Fibroblast of the conjunctiva (primary cell): ENCODE data around the gene ANTKMT.

Experiments
- DNase-seq: peaks from one replicate; pipeline ENCODE4 v3.0.0-alpha.2; 2010; ENCODE audit warnings: low read depth

The ANTKMT gene, protein sequence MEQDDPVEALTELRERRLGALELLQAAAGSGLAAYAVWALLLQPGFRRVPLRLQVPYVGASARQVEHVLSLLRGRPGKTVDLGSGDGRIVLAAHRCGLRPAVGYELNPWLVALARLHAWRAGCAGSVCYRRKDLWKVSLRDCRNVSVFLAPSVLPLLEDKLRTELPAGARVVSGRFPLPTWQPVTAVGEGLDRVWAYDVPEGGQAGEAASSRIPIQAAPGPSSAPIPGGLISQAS

DNA sequence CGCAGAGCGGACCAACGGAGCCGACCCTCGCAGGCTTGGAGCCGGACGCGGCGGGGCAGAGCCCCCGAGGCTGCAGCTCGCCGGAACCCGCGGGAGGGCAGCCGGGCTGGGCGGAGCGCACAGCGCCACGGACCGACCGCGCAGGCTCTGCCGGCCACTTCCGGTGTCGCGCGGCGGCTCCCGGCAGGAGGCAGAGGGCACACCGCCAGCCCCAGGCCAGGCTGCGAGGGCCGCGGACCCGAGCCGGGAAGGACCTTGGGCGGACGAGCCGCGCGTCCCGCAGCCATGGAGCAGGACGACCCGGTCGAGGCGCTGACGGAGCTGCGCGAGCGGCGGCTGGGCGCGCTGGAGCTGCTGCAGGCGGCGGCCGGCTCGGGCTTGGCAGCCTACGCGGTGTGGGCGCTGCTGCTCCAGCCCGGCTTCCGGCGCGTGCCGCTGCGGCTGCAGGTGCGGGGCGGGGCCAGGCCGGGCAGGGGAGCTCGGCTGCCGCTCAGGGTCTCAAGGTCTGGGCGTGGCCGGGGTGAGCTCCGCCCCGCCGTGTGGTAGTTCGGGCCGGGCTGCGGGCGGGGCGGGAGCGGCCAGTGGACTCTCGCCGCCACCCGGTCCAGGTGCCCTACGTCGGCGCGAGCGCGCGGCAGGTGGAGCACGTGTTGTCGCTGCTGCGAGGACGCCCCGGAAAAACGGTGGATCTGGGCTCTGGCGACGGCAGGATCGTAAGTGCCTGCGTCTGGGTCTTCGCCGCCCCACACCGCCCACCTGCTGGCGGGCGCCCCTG lies at the start of gene ANTKMT:
TSS of gene ANTKMT (plus strand) at position 157 of the 775 bp plus-strand sequence. CDS start at position 286, 129 bp downstream.
- peak; percentile 39 for DNase-seq

DNA sequence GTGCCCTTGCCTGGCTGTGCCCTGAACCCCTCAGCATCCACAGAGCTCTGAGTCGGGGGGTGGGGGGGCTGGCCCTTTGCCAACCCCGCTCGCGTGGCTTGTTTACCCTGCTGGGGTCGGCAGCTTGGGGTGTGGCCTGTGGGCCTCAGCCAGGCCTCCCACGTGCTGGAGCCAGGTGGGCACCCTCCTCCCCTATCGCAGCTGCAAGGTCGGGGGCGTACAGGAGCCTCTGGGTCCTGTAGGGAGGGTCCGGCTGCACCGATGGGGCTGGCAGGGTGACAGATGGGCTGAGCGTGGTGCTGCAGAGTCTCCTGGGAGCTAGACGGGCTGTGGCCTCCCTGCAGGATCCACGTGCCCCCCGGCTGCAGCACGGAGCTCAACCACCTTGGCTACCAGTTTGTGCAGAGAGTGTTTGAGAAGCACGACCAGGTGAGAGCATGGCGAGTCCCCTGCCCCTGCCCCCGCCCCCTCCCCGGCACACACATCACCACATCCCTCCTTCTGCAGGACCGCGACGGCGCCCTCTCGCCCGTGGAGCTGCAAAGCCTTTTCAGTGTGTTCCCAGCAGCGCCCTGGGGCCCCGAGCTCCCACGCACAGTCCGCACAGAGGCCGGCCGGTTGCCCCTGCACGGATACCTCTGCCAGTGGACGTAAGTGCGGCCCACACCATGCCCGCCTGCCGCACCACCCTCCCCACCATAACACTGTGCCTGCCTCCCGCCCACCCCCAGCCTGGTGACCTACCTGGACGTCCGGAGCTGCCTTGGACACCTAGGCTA lies 49.4 kb upstream of the ANTKMT start:
- no peak for DNase-seq

DNA sequence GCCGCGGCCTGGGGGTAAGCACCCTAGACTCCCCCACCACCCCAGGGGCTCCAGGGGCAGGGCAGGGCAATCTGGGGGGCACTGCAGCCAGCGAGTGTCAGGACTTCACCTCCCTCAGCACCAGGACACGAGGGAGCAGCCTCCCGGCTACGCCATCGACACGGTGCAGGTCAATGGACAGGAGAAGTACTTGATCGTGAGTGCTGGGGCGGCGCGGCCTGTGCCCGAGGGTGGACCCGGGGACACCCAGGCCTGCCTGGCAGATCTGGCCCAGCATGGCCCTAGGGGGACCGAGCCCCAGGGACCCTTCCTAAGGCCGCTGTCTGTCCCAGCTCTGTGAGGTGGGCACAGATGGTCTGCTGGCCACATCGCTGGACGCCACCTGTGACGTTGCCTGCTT lies 48.6 kb upstream of the ANTKMT start:
- DNase-seq, result no peak

DNA sequence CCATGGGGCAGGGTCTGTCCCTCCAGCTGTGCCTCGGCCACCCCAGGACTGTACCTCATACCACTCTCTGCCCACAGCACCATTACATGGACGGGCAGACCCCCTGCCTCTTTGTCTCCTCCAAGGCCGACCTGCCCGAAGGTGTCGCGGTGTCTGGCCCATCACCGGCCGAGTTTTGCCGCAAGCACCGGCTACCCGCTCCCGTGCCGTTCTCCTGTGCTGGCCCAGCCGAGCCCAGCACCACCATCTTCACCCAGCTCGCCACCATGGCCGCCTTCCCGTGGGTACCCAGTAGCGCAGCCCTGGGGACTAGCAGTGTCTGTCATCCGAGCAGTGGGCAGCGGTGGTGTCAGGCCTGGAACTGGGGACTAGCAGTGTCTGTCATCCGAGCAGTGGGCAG lies 48.1 kb upstream of the ANTKMT start:
- no peak for DNase-seq

DNA sequence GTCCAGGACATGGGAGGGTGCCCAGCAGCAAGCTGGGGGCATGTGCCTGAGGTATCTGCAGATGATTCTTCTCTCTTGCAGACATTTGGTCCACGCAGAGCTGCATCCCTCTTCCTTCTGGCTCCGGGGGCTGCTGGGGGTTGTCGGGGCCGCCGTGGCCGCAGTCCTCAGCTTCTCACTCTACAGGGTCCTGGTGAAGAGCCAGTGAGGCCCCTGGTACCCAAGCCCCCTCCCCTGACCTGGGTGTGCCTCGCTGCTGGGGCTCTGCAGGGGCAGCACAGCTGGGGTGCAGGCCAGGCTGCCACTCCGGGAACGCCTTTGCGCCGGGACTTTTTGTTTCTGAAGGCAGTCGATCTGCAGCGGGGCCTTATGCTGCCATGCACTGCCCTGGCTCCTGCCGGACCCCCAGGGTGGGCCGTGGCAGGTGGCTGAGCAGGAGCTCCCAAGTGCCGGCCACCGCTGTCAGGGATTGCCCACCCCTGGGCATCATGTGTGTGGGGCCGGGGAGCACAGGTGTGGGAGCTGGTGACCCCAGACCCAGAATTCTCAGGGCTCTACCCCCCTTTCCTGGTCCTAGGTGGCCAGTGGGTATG lies 47.5 kb upstream of the ANTKMT start:
- no peak for DNase-seq

DNA sequence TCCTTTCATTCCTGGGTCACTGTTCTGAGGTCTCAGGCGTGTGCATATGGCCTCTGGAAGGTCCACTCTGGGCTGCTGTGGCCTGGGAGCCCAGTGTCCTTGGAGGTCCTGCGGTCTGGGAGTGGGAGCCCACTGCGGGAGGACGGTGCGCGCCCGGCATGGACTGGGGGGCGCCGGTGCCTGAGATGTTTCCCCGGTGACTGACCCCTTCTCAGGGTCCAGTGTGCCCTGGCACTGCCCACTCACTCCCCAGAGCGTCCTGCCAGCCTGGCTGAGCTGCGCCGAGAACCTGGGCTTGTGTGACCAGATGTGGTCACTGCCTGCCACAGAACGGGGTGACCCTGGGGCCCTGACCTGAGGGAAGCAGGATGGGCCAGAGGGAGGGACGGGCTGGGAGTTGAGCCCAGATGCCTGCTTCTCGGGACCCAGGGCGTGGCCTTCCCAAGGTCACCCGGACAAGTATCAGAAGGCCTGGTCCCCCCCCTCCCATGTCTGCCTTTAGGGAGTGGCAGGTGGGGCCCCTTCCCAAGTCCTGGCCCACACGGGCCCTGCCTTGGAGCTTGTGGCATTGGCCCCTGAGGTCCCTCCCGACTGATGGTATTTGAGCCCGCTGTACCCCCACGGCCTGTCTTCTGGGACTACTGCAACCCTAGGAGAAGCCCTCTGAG lies 46.6 kb upstream of the ANTKMT start:
- DNase-seq, result no peak

DNA sequence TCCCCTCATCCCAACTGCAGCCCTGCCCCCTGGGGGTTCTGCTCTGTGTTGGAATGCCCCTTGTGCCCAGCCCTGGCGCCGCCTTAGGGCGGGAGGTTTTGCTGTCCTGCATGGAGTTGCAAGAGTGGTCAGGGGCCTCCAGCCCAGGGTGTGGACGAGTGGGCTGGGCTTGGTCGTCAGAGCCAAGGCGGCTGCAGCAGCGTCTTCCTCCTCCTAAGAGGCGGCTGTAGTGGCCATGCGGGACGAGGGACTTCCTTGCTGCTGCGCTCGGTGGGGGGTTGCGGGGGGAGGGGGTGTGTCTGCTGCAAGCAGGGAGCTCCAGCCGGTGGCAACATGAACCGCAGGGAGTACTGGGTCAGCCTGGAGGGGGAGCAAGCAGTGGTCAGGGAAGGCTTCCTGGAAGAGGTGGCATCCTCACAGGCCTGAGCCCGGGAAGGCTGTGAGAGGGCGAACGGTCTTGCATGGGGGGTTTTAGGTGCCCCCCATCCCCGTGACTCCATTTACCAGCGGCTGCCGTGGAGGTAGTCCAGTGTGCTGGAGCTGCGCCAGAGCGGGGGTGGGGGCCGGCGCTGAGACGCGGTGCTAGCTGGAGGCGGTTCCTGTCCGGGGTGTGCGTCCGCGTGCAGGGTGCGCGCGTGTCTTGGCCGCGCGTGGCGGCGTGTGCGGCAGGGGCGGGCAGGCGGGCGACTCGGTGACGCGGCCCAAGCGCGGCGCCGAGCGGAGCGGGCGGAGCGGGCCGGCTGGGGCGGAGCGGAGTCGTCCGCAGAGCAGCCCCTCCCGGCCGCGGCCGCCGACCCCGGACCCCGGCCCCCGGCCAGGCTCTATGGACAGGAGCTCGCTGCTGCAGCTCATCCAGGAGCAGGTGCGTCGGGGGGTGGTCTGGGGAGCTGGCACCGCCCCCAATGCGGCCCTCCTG lies 45.7 kb upstream of the ANTKMT start, which contains the start of gene RHBDL1:
TSS of gene RHBDL1 (plus strand) at position 704 of the 916 bp plus-strand sequence. CDS start at position 824, 120 bp downstream.
- DNase-seq, result no peak

DNA sequence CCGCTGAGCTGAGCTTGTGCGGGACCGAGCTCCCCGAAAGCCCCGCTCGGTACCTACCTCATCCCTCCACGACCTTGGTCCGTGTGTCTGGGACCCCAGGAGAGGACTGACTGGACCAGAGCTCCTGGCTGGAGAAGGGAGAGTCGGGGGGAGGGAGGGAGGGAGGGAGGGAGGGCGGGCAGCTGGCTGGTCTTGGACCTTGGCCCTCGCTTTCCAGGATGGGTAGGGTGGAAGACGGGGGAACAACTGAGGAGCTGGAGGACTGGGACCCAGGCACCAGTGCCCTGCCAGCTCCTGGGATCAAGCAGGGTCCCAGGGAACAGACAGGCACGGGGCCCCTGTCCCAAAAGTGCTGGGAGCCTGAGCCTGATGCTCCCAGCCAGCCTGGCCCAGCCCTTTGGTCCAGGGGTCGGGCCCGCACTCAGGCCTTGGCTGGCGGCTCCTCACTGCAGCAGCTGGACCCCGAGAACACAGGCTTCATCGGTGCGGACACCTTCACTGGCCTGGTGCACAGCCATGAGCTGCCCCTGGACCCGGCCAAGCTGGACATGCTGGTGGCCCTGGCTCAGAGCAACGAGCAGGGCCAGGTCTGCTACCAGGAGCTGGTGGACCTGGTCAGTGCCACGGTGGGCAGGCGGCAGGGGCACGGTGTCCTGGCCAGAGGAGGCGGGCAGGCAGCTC lies 44.9 kb upstream of the ANTKMT start:
- no peak for DNase-seq

DNA sequence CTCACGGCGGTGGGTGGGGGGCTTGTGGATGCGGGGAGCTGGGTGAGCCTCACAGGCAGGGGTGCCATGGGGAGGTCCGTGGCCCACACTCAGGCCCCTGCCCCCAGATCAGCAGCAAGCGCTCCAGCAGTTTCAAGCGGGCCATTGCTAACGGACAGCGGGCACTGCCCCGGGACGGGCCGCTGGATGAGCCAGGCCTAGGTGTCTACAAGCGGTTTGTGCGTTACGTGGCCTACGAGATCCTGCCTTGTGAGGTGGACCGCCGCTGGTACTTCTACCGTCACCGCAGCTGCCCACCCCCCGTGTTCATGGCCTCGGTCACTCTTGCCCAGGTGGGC lies 44.4 kb upstream of the ANTKMT start:
- DNase-seq, result no peak

DNA sequence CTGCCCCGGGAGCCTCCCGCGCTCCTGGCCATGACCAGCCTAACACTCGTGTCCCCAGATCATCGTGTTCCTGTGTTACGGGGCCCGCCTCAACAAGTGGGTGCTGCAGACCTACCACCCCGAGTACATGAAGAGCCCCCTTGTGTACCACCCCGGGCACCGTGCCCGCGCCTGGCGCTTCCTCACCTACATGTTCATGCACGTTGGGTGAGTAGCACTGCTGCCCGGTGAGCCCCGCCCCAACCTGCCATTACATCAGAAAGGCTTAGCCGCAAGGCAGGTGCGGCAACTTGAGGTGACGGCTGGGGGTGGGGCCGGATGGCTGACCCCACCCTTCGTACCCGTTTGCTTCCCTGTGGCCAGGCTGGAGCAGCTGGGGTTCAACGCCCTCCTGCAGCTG lies 44.0 kb upstream of the ANTKMT start:
- DNase-seq, result no peak

DNA sequence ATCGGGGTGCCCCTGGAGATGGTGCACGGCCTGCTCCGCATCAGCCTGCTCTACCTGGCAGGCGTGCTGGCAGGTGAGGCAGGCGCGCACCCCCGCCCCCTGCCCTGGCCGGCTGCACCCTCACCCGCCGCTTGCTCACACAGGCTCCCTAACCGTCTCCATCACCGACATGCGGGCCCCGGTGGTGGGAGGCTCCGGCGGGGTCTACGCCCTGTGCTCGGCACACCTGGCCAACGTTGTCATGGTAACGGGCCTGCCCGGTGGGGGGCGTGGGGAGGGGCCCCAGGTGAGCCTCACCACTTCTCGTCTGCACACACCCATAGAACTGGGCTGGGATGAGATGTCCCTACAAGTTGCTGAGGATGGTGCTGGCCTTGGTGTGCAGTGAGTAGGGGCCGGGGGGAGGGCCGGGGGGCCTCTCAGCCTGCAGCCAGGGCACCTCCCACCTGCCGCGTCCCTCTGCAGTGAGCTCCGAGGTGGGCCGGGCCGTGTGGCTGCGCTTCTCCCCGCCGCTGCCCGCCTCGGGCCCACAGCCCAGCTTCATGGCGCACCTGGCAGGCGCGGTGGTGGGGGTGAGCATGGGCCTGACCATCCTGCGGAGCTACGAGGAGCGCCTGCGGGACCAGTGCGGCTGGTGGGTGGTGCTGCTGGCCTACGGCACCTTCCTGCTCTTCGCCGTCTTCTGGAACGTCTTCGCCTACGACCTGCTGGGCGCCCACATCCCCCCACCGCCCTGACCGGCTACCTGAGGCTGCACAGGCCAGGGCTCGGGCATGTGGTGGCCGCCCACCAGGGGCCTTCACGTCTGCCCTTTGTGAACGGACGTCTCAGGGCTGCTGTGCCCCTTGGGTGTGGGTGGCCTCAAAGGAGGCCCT lies 43.4 kb upstream of the ANTKMT start:
- no peak for DNase-seq

DNA sequence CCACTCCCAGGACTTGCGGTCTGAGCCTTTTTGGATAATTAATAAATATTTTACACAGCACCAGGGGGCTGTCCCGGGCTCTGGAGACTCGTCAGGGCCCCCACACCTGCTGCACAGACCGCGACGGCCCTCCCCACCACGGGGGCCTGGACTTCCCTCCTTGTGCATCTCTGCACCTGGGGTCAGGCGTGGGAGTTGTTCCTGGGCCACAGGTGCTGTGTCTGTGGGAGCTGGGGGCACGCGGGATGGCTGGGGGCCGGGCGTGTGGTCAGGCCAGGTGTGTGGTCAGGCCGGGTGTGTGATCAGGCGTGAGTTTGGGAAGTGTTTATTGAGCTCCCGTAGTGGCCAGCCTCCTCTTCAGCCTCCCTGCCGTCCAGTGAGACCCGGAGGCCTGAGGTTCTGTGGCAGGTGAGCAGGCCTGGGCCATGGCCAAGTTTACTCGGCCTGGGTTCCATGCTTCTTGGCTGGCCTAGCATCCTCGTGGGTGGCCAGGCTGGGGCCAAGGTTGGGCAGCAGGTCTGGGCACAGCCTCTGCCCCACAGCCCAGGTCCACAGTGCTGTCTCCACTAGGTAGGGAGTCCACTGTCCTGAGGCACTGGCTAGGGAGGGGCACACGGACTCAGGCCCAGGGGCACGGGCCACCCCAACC lies 42.6 kb upstream of the ANTKMT start:
- DNase-seq, result no peak

DNA sequence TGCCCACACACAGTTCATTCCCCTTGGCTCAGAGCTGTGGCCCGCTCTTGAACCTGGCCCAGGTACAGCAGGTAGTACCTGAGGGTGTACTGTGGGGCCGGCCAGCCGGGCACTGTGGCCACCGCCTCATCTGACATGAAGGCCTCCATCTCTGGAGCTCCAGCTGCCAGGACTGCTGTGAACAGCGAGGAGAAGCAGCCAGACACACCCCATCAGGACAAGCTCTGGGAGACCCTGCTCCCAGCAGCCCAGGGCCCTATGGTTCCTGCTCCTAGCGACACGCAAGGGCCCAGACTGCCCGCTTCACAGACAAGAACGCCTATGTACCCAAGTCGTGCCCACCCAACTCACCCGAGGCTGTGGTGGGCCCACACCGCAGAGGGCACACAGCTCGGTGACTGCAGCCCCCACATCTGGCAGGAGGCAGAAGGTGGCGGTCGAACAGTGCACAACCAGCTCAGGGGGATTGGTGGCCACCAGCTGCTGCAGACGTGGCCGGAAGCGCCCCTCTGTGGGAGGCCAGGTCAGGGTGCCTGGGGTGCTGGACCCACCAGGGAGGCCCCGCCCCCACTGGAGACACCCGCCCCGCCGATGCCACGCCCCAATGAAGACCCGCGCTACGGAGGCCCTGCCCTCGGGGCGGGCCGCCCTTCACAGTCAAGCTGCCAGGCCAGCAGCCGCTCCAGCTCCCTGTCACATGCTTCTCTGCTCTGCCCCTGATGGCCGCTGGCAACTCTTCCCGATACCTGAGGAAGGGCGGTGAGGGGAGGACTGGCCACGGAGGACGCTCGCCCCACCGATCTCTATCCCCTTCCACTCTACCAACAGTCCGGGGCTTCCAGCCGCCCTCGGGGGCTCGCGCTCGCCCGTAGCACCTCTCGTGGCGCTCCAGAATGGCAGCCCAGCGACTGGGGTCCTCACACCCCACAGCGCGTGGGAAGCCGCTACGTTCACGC lies 41.8 kb upstream of the ANTKMT start:
- DNase-seq, result no peak

DNA sequence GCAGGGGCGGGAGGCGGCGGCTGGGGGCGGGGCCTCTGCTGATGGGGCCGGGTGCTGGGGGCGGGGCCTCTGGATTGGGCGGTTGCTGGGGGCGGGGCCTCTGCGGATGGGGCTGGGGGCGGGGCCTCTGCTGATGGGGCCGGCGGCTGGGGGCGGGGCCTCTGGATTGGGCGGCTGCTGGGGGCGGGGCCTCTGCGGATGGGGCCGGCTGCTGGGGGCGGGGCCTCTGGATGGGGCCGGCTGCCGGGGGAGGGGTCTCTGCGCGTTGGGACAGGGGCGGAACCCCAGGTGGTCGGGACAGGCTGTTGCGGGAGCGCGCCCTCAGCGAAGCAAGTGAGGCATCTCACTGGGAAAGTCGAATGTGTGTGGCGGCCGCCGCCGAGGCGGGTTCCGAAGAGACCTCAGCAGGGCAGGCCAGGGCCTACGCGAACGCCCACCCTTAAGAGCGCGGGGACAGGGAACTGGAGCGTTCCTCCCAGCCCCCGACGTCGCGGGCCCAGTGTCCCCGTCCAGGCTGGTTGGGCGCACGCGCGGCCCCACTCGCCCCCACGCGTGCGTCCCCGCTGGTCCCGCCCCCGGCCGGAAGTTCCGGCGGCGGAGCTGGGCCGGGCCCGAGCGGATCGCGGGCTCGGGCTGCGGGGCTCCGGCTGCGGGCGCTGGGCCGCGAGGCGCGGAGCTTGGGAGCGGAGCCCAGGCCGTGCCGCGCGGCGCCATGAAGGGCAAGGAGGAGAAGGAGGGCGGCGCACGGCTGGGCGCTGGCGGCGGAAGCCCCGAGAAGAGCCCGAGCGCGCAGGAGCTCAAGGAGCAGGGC lies 40.9 kb upstream of the ANTKMT start, which contains the start of gene STUB1:
TSS of gene STUB1 (plus strand) at position 597 of the 811 bp plus-strand sequence. CDS start at position 713, 116 bp downstream.
- peak; percentile 60 for DNase-seq

DNA sequence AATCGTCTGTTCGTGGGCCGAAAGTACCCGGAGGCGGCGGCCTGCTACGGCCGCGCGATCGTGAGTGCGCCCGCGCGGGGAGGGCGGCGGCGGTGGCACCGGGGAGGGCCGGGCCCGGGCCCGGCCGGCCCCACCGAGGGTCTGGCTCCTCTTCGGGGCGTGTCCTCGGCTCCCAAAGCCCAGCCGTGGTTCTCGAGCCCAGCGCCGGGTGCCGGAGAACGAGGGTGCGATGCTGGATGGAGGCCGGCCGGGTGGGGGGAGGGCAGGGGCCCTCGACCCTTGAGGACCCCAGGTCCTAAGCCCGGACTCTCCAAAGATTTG lies 40.4 kb upstream of the ANTKMT start:
- DNase-seq, result no peak

DNA sequence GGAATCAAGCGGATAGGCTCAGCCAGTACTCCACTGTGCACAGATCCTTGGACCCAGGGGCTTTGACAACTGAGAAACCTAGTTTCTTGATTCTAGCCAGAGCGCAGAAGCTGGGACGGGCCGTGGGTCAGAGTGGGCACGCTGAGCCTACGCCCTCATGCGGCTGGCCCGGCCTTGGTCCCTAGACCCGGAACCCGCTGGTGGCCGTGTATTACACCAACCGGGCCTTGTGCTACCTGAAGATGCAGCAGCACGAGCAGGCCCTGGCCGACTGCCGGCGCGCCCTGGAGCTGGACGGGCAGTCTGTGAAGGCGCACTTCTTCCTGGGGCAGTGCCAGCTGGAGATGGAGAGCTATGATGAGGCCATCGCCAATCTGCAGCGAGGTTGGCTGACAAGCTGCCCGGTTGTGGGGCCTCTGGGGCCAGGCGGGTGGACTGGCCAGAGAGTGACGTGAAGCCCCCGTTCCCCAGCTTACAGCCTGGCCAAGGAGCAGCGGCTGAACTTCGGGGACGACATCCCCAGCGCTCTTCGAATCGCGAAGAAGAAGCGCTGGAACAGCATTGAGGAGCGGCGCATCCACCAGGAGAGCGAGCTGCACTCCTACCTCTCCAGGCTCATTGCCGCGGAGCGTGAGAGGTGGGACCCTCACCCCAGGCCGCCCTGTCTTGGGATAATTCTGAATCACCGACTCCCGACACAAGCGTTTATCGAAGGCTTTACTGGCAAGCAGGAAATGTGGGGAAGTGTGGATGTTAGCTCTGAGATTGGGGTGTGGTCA lies 39.8 kb upstream of the ANTKMT start:
- peak; percentile 31 for DNase-seq
